Neural cell (in vitro differentiated cells): ENCODE data around the gene ADAMTS1. TPM values are rescaled to one million over a fixed set of nuclear protein-coding genes. Genes with fewer than 3 reads are reported as not detected.

Source experiments
- H2AFZ ChIP-seq: fragments of 200-600, 300-800 bp; sonication (generic), shearing (Covaris generic); 2 replicates; pipeline ENCODE4 v1.6.0; 2014; ENCODE audit warnings: low read depth, mild to moderate bottlenecking, antibody characterized with exemption, low read length, moderate library complexity
- H3F3A ChIP-seq: fragments of 200-600 bp; shearing (Covaris generic); 2 replicates; pipeline ENCODE4 v1.6.1; 2016; ENCODE audit warnings: mild to moderate bottlenecking, moderate library complexity, mixed read lengths, antibody characterized with exemption, low read length; ENCODE audit not compliant: insufficient read depth, poor library complexity, severe bottlenecking
- H3K27ac ChIP-seq: fragments of 200-600, 300-800 bp; sonication (generic), shearing (Covaris generic); 2 replicates; pipeline ENCODE4 v1.5.1; 2014; ENCODE audit warnings: mild to moderate bottlenecking, low read length, moderate library complexity
- H3K27me3 ChIP-seq: fragments of 300-800, 200-600 bp; sonication (generic), shearing (Covaris generic); 2 replicates; pipeline ENCODE4 v1.6.0; 2014; ENCODE audit warnings: mild to moderate bottlenecking, low read depth, low read length, moderate library complexity; ENCODE audit not compliant: insufficient read depth
- H3K36me3 ChIP-seq: fragments of 300-800, 200-600 bp; sonication (generic), shearing (Covaris generic); 2 replicates; pipeline ENCODE4 v1.5.1; 2014; ENCODE audit warnings: mild to moderate bottlenecking, antibody characterized with exemption, low read length, moderate library complexity; ENCODE audit not compliant: insufficient read depth
- H3K4me2 ChIP-seq: fragments of 300-800, 200-600 bp; sonication (generic), shearing (Covaris generic); 2 replicates; pipeline ENCODE4 v1.6.0; 2014; ENCODE audit warnings: mild to moderate bottlenecking, low read length
- H3K4me3 ChIP-seq: fragments of 300-800, 200-600 bp; sonication (generic), shearing (Covaris generic); 2 replicates; pipeline ENCODE4 v1.5.1; 2014; ENCODE audit warnings: mild to moderate bottlenecking, low read length, moderate library complexity
- H3K79me2 ChIP-seq: fragments of 200-600 bp; shearing (Covaris generic); replicated peaks from 2 replicates; pipeline ENCODE4 v1.6.0; 2014; ENCODE audit warnings: mild to moderate bottlenecking, low read length, moderate library complexity; ENCODE audit not compliant: insufficient read depth
- H3K9ac ChIP-seq: fragments of 300-800, 200-600 bp; sonication (generic), shearing (Covaris generic); 2 replicates; pipeline ENCODE4 v1.6.1; 2016; ENCODE audit warnings: mild to moderate bottlenecking, low read length, mixed read lengths
- H3K9me2 ChIP-seq: fragments of 200-600 bp; shearing (Covaris generic); 2 replicates; pipeline ENCODE4 v1.6.1; 2016; ENCODE audit warnings: mild to moderate bottlenecking, low read length, mixed read lengths; ENCODE audit not compliant: insufficient read depth
- H3K9me3 ChIP-seq: fragments of 200-600, 300-800 bp; sonication (generic), shearing (Covaris generic); 2 replicates; pipeline ENCODE4 v1.6.1; 2016; ENCODE audit warnings: mild to moderate bottlenecking, mixed run types, low read length, moderate library complexity, mixed read lengths
- H4K20me1 ChIP-seq: fragments of 200-600 bp; shearing (Covaris generic); 2 replicates; pipeline ENCODE4 v1.6.1; 2016; ENCODE audit warnings: mild to moderate bottlenecking, mixed run types; ENCODE audit not compliant: insufficient read depth
- CTCF ChIP-seq: fragments of 450-650 bp; IDR thresholded peaks from 2 replicates; pipeline ENCODE4 v1.5.1; 2014; ENCODE audit warnings: antibody characterized with exemption, mild to moderate bottlenecking, moderate library complexity; ENCODE audit not compliant: poor library complexity, severe bottlenecking
- EP300 ChIP-seq: fragments of 450-650 bp; conservative IDR thresholded peaks from 2 replicates; pipeline ENCODE4 v1.6.1; 2014; ENCODE audit warnings: antibody characterized with exemption, mild to moderate bottlenecking, moderate library complexity; ENCODE audit not compliant: poor library complexity, severe bottlenecking
- EZH2 ChIP-seq: fragments of 200-600, 300-800 bp; shearing (Covaris generic), sonication (generic); IDR thresholded peaks from 2 replicates; pipeline ENCODE4 v1.6.1; 2014; ENCODE audit warnings: antibody characterized with exemption, low read length, borderline replicate concordance, mild to moderate bottlenecking; ENCODE audit not compliant: insufficient read depth, poor library complexity, severe bottlenecking
- MXI1 ChIP-seq: fragments of 450-650 bp; conservative IDR thresholded peaks from 2 replicates; pipeline ENCODE4 v1.6.1; 2014; ENCODE audit warnings: antibody characterized with exemption, mild to moderate bottlenecking; ENCODE audit not compliant: poor library complexity, severe bottlenecking
- POLR2AphosphoS5 ChIP-seq: IDR thresholded peaks from 2 replicates; pipeline ENCODE4 v1.6.1; 2012
- RAD21 ChIP-seq: fragments of 450-650 bp; conservative IDR thresholded peaks from 2 replicates; pipeline ENCODE4 v1.6.1; 2014; ENCODE audit warnings: antibody characterized with exemption, mild to moderate bottlenecking, moderate library complexity
- REST ChIP-seq: IDR thresholded peaks from 2 replicates; pipeline ENCODE4 v1.6.1; 2012; ENCODE audit warnings: borderline replicate concordance
- SMC3 ChIP-seq: fragments of 450-650 bp; conservative IDR thresholded peaks from 2 replicates; pipeline ENCODE4 v1.6.1; 2014; ENCODE audit warnings: antibody characterized with exemption, mild to moderate bottlenecking, moderate library complexity; ENCODE audit not compliant: poor library complexity
- TAF1 ChIP-seq: IDR thresholded peaks from 2 replicates; pipeline ENCODE4 v1.6.1; 2012; ENCODE audit warnings: low read depth
- polyA plus RNA-seq: library from polyadenylated mRNA; depleted of rRNA; stranded (reverse); fragments of >200 nt; gene quantifications from 2 replicates; pipeline ENCODE4 v1.2.3, GENCODE V29; 2014

The ADAMTS1 gene
- polyA plus RNA-seq, 1 donor from 2014 or later: 0.84 TPM

DNA sequence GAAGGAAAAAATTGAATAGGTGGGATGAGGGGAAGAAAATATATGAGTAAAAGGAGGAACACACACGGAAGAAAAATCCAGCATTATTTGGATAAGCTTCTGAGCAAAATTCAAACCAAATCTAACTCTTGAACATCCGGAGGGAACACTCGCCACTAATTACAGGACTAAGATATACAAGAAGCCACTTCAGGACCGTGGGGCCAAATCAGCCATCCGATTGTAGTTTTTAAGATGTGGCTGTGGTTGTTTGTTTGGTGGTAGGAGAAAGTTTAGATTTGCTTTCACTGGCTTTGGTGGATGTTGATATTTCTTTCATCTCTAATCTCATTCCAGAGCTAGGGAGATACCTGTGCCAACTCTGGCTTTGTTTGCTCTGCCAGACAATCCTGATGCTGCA, 43.7 kb upstream of the ADAMTS1 start:
- Histone ChIP-seq H2AFZ (no peak overlapping the region), H3K27me3 (no peaks in the 10 kb centered on the region), H3K9ac (no peak overlapping the region), H3K9me2 (no peaks in the 10 kb centered on the region), H3K4me2 (no peak overlapping the region), H3K79me2 (no peaks in the 10 kb centered on the region), H3K9me3 (no peaks in the 10 kb centered on the region), H4K20me1 (no peaks in the 10 kb centered on the region), H3F3A (no peaks in the 10 kb centered on the region), H3K4me3 (no peak overlapping the region), H3K36me3 (no peaks in the 10 kb centered on the region), H3K27ac (no peak overlapping the region)
- TF ChIP-seq TAF1: no peak
- TF ChIP-seq MXI1: no peak
- TF ChIP-seq CTCF: no peak
- TF ChIP-seq POLR2AphosphoS5: no peak
- TF ChIP-seq RAD21: no peak
- TF ChIP-seq REST: no peak
- no peak for TF ChIP-seq SMC3
- no peak for TF ChIP-seq EP300
- TF ChIP-seq EZH2: no peak

GRCh38 chr21:26888256-26888655, 43.0 kb upstream of the ADAMTS1 start:
- H3K4me2 ChIP-seq: no peak overlapping the region
- H3K9ac ChIP-seq: no peak overlapping the region
- no peaks in the 10 kb centered on the region for H4K20me1 ChIP-seq
- no peaks in the 10 kb centered on the region for H3K36me3 ChIP-seq
- no peak overlapping the region for H3K27ac ChIP-seq
- no peaks in the 10 kb centered on the region for H3K79me2 ChIP-seq
- no peaks in the 10 kb centered on the region for H3K9me3 ChIP-seq
- no peak overlapping the region for H2AFZ ChIP-seq
- no peaks in the 10 kb centered on the region for H3F3A ChIP-seq
- no peaks in the 10 kb centered on the region for H3K9me2 ChIP-seq
- no peak for TF ChIP-seq EZH2
- TF ChIP-seq SMC3: no peak
- no peak for TF ChIP-seq REST
- TF ChIP-seq TAF1: no peak
- no peak for TF ChIP-seq POLR2AphosphoS5
- no peak for TF ChIP-seq MXI1
- TF ChIP-seq RAD21: no peak
- no peak for TF ChIP-seq EP300
- TF ChIP-seq CTCF: no peak
- H3K27me3 ChIP-seq: no peaks in the 10 kb centered on the region
- H3K4me3 ChIP-seq: no peak overlapping the region
